ENCODE results near the gene CELA2B. TPM values are rescaled to one million over a fixed set of nuclear protein-coding genes. Genes with fewer than 3 reads are reported as not detected.

The CELA2B gene
- total RNA-seq, 4 donors from 2014 or later: not detected

- no peak for TF ChIP-seq CTCF (IDR thresholded peaks at IDR 0.05; ENCODE audit: low read depth)
Observed at GRCh38 chr1:15455522-15455921, 20.4 kb upstream of the CELA2B start.

- TF ChIP-seq CTCF (IDR thresholded peaks at IDR 0.05; ENCODE audit: low read depth): no peak
Observed at GRCh38 chr1:15456313-15456954, 19.5 kb upstream of the CELA2B start, which contains the start of gene CELA2A. CELA2A (plus strand) TSS chr1:15456732; CDS start chr1:15456754, 22 bp downstream.

- no peak for TF ChIP-seq CTCF (IDR thresholded peaks at IDR 0.05; ENCODE audit: low read depth)
Observed at GRCh38 chr1:15457585-15457984, 18.3 kb upstream of the CELA2B start.

DNA sequence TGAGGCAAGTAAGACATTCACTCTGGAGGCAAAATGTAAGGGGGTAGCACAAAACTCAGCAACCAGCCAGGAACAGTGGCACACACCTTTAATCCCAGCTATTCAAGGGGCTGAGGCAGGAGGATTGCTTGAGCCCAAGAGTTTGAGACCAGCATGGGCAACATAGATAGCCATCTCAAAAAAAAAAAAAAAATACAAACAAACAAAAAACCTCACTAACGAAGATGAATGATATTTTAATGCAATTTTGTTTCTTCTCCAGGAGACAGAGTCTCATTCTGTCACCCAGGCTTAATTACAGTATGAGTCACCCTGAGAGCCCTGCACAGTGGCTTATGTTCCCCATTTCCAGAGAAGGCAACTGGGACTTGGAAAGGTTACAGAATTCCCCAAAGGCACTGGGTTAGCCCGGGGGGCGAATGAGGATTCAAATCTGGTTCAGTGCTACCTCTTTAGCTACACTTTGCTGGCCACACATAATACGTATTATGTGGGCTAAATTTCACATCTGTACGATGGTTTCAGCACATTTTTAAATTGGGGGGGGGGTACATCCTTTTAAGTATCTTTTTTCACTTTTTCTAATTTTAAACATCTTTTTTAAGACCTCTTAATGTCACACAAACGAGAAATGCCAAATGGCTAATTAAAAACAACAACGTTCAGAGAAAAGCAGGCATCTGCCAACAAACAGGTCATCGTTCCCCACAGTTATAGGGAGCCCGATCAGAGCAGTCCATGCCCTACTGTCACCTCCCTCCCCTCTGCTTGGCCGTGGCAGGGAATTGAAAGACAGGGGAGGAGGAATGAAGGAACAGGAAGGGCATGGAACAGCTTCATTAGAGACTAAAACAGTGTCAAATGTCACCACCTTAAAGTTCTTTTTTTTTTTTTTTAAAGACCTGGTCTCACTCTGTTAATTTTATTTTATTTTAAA, 15.9 kb upstream of the CELA2B start:
- TF ChIP-seq CTCF (IDR thresholded peaks at IDR 0.05; ENCODE audit: low read depth): no peak

DNA sequence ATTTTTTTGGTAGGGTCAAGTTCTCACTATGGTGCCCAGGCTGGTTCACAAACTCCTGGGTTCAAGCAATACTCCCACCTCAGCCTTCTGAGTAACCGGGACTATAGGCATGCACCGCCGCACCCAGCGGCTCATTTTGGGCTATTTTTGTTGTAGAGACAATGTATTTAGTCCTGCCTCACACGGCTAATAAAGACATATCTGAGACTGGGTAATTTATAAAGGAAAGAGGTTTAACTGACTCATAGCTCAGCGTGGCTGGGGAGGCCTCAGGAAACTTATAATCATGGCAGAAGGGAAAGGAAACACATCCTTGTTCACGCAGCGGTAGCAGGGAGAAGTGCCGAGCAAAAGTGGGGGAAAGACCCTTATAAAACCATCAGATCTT, 15.2 kb upstream of the CELA2B start:
- TF ChIP-seq CTCF (IDR thresholded peaks at IDR 0.05; ENCODE audit: low read depth): no peak

- TF ChIP-seq CTCF (IDR thresholded peaks at IDR 0.05; ENCODE audit: low read depth): no peak
Observed at GRCh38 chr1:15465674-15466073, 10.2 kb upstream of the CELA2B start.

GRCh38 chr1:15468145-15468544, 7.8 kb upstream of the CELA2B start:
- no peak for TF ChIP-seq CTCF (IDR thresholded peaks at IDR 0.05; ENCODE audit: low read depth)
